ENCODE data around the gene KRTAP13-4. TPM values are rescaled to one million over a fixed set of nuclear protein-coding genes. Genes with fewer than 3 reads are reported as not detected.

Gene KRTAP13-4
- total and polyA plus RNA-seq, 2 of the 8 experiments (the other 6 are each of a cell fraction or from before 2014, with no cell fraction given), result 1.2 TPM; not detected in 1

GRCh38 chr21:30478004-30478403 lies 48.0 kb downstream of the KRTAP13-4 start:
- no peak for DNase-seq (ENCODE audit: low read depth in 1 of 2, low spot score in 2 of 2)
- no peak overlapping the region for H3K4ac ChIP-seq (replicated peaks; ENCODE audit: insufficient read length, low read depth, low read length)
- H3K14ac ChIP-seq (ENCODE audit: insufficient read length), result no peak overlapping the region
- H2BK120ac ChIP-seq (replicated peaks; ENCODE audit: low read depth, low read length), result peak overlapping the region; percentile 72
- H2BK5ac ChIP-seq (ENCODE audit: low read depth, low read length), result no peak overlapping the region
- H4K91ac ChIP-seq (replicated peaks; ENCODE audit: insufficient read length, low read length), result no peak overlapping the region
- H3K79me1 ChIP-seq (ENCODE audit: low read depth, low read length), result no peaks in the 10 kb centered on the region
- no peak overlapping the region for H4K8ac ChIP-seq (ENCODE audit: extremely low read depth, insufficient read depth, low read length)
- no peak overlapping the region for H4K5ac ChIP-seq (ENCODE audit: insufficient read length, low read depth, low read length)
- no peak for FAIRE-seq
- H2BK15ac ChIP-seq (ENCODE audit: low read length), result no peak overlapping the region
- H3K36me3 ChIP-seq (ENCODE audit: control insufficient read depth in 2 of 4, insufficient read depth in 4 of 4, low read length in 3 of 4), result no peaks in the 10 kb centered on the region
- no peak overlapping the region for H2BK20ac ChIP-seq (ENCODE audit: low read length)
- H3K79me2 ChIP-seq (ENCODE audit: control insufficient read depth in 1 of 2, insufficient read depth in 2 of 2, low read length in 2 of 2), result no peaks in the 10 kb centered on the region
- H3K9ac ChIP-seq (replicated peaks in 1 of 4; ENCODE audit: extremely low read depth in 1 of 4, low read depth in 3 of 4, low read length in 3 of 4), result no peak overlapping the region
- H2BK12ac ChIP-seq (ENCODE audit: low read depth, low read length), result no peak overlapping the region
- CTCF ChIA-PET (ENCODE audit: partially characterized antibody), result no interaction called here
- no peak overlapping the region for H2AK5ac ChIP-seq (ENCODE audit: low read depth, low read length)
- H3K27me3 ChIP-seq (replicated peaks in 1 of 4; ENCODE audit: control insufficient read depth in 3 of 4, extremely low read depth in 1 of 4, insufficient read depth in 3 of 4, low read length in 3 of 4), result no peaks in the 10 kb centered on the region
- POLR2A ChIA-PET (ENCODE audit: partially characterized antibody), result no interaction called here
- H3K9me3 ChIP-seq (ENCODE audit: insufficient read depth in 2 of 2, low read depth in 1 of 2, low read length in 1 of 2), result no peaks in the 10 kb centered on the region
- H3K18ac ChIP-seq (ENCODE audit: extremely low read depth, low read length), result no peak overlapping the region
- 65% methylated on average over 3 of the region's 3 CpGs; no CpG with 5 or more reads in 1 of the 2 experiments for WGBS, 2 experiments (ENCODE audit: extremely low coverage in 1 of 2, insufficient coverage in 1 of 2, insufficient read length in 1 of 2, insufficient replicate concordance in 2 of 2, low coverage in 1 of 2, low lambda C conversion rate in 2 of 2, missing lambda C conversion rate in 1 of 2)
- no peaks in the 10 kb centered on the region for H4K20me1 ChIP-seq (replicated peaks in 1 of 2; ENCODE audit: control insufficient read depth in 1 of 2, insufficient read depth in 2 of 2, low read length in 2 of 2)
- 0 out of 2 replicates have a peak overlapping the region, but pooled peaks have one; percentile 72 for H2AFZ ChIP-seq (ENCODE audit: low read length)
- H3K4me3 ChIP-seq (ENCODE audit: extremely low read depth in 1 of 4, insufficient read depth in 2 of 4, low read depth in 3 of 4, low read length in 4 of 4), result no peak overlapping the region
- H3K27ac ChIP-seq (ENCODE audit: low read depth, low read length), result no peak overlapping the region
- H3K23me2 ChIP-seq (ENCODE audit: low read depth, low read length), result no peaks in the 10 kb centered on the region
- no peak overlapping the region for H3K56ac ChIP-seq (replicated peaks; ENCODE audit: insufficient read length, low read depth, low read length)
- no peaks in the 10 kb centered on the region for H3K4me1 ChIP-seq (replicated peaks in 1 of 4; ENCODE audit: control insufficient read depth in 3 of 4, insufficient read depth in 4 of 4, low read length in 3 of 4)
- no peak overlapping the region for H3K4me2 ChIP-seq (ENCODE audit: insufficient read depth in 1 of 2, low read depth in 2 of 2, low read length in 2 of 2)
- H3K23ac ChIP-seq (ENCODE audit: insufficient read length), result no peak overlapping the region
- no peak for TF ChIP-seq TAF7 (optimal IDR thresholded peaks at IDR 0.05; ENCODE audit: borderline replicate concordance, low read depth, low read length)
- no peak for TF ChIP-seq CEBPB (IDR thresholded peaks at IDR 0.05; ENCODE audit: low read depth, low read length)
- TF ChIP-seq SP1 (IDR thresholded peaks at IDR 0.05; ENCODE audit: low read depth, low read length), result no peak
- no peak for TF ChIP-seq JUND (IDR thresholded peaks at IDR 0.05; ENCODE audit: low read length)
- TF ChIP-seq CBX8 (IDR thresholded peaks at IDR 0.05; ENCODE audit: borderline replicate concordance, low read depth, low read length), result no peak
- no peak for TF ChIP-seq MAX (IDR thresholded peaks at IDR 0.05)
- no peak for TF ChIP-seq SP2 (IDR thresholded peaks at IDR 0.05; ENCODE audit: low read length)
- TF ChIP-seq TBP (IDR thresholded peaks at IDR 0.05; ENCODE audit: low read depth, low read length), result no peak
- TF ChIP-seq CBX5 (IDR thresholded peaks at IDR 0.05; ENCODE audit: low read depth, low read length), result no peak
- TF ChIP-seq GTF2F1 (IDR thresholded peaks at IDR 0.05; ENCODE audit: borderline replicate concordance, low read depth, low read length), result no peak
- TF ChIP-seq RAD21 (IDR thresholded peaks at IDR 0.05 in 1 of 2, conservative IDR thresholded peaks at IDR 0.05 in 1 of 2; ENCODE audit: low read depth in 2 of 2, low read length in 2 of 2), result no peak
- TF ChIP-seq MAFK (IDR thresholded peaks at IDR 0.05; ENCODE audit: low read depth, low read length), result no peak
- TF ChIP-seq BCL11A (IDR thresholded peaks at IDR 0.05; ENCODE audit: low read depth in 2 of 2, low read length in 2 of 2), result no peak
- TF ChIP-seq RBBP5 (IDR thresholded peaks at IDR 0.05; ENCODE audit: borderline replicate concordance, low read depth, low read length), result no peak
- TF ChIP-seq ZNF274 (IDR thresholded peaks at IDR 0.05; ENCODE audit: borderline replicate concordance, extremely low read depth, low read length), result no peak

All from H1 (cell line).